ENCODE results near the gene WDR91.

GRCh38 chr7:135188298-135188984, 22.9 kb downstream of the WDR91 start:
- TF ChIP-seq POLR2AphosphoS5 (IDR thresholded peaks at IDR 0.05): no peak
- no peak for TF ChIP-seq CTCF (IDR thresholded peaks at IDR 0.05)
- TF ChIP-seq POLR2A (IDR thresholded peaks at IDR 0.05): no peak
- TF ChIP-seq EP300 (IDR thresholded peaks at IDR 0.05): no peak
